Activated naive CD4-positive, alpha-beta T cell treated with anti-CD3 and anti-CD28 coated beads, Interleukin-2, amount 10 ng/mL, durations not matched to agents 7 days and 5 days (primary cell): ENCODE data around the gene TMEM59.
"Not testable (repeated sequence)": the region's sequence is repeated elsewhere in the genome, so short reads cannot be mapped to it uniquely, and the experiment has no call there.

Source experiments
- CTCF ChIA-PET: fragments of 350-600 bp; sonication (Branson Sonifier 250); formaldehyde crosslinking; loops from one replicate; lab custom pipeline; 2021; ENCODE audit warnings: antibody characterized with exemption; lab: Charles Lee
- DNase-seq: peaks from one replicate; pipeline ENCODE4 v3.0.0-alpha.2; 2020
- H3K27ac Mint-ChIP-seq: one replicate; pipeline ENCODE4 v1.8.0; 2021; ENCODE audit warnings: mild to moderate bottlenecking, moderate library complexity, mixed read lengths
- H3K27me3 Mint-ChIP-seq: one replicate; pipeline ENCODE4 v1.8.0; 2021; ENCODE audit warnings: mild to moderate bottlenecking, mixed read lengths
- H3K36me3 Mint-ChIP-seq: one replicate; pipeline ENCODE4 v1.8.0; 2021; ENCODE audit warnings: mixed read lengths
- H3K4me1 Mint-ChIP-seq: one replicate; pipeline ENCODE4 v1.8.0; 2021; ENCODE audit warnings: mixed read lengths
- H3K4me3 Mint-ChIP-seq: one replicate; pipeline ENCODE4 v1.8.0; 2021; ENCODE audit warnings: mild to moderate bottlenecking, moderate library complexity, mixed read lengths
- H3K9me3 Mint-ChIP-seq: one replicate; pipeline ENCODE4 v1.8.0; 2021; ENCODE audit warnings: mixed read lengths

The TMEM59 gene

GRCh38 chr1:54001591-54001990, 51.4 kb downstream of the TMEM59 start:
- Mint-ChIP-seq H3K9me3 (peaks cover 2% of the 10 kb centered on the region), H3K4me3 (no peak overlapping the region), H3K4me1 (no peaks in the 10 kb centered on the region), H3K36me3 (no peaks in the 10 kb centered on the region), H3K27ac (no peak overlapping the region), H3K27me3 (peaks cover 21% of the 10 kb centered on the region)
- DNase-seq, result no peak
- CTCF ChIA-PET, result no interaction called here

GRCh38 chr1:53999920-54000319, 53.1 kb downstream of the TMEM59 start:
- no peak for DNase-seq
- H3K4me1 Mint-ChIP-seq, result no peaks in the 10 kb centered on the region
- CTCF ChIA-PET, result no interaction called here
- H3K4me3 Mint-ChIP-seq, result no peak overlapping the region
- no peaks in the 10 kb centered on the region for H3K36me3 Mint-ChIP-seq
- peaks cover 12% of the 10 kb centered on the region for H3K27me3 Mint-ChIP-seq
- H3K9me3 Mint-ChIP-seq, result peaks cover 2% of the 10 kb centered on the region
- H3K27ac Mint-ChIP-seq, result no peak overlapping the region

- Mint-ChIP-seq H3K4me1 (no peaks in the 10 kb centered on the region), H3K9me3 (peaks cover under 1% of the 10 kb centered on the region), H3K36me3 (no peaks in the 10 kb centered on the region), H3K27ac (no peak overlapping the region), H3K27me3 (peaks cover 12% of the 10 kb centered on the region), H3K4me3 (no peak overlapping the region)
- no peak for DNase-seq
- CTCF ChIA-PET, result no interaction called here
Measured at GRCh38 chr1:53998223-53998622, 54.8 kb downstream of the TMEM59 start.

- Mint-ChIP-seq H3K27me3 (peaks cover 4% of the 10 kb centered on the region), H3K27ac (no peak overlapping the region), H3K36me3 (no peaks in the 10 kb centered on the region), H3K4me3 (no peak overlapping the region), H3K9me3 (no peaks in the 10 kb centered on the region), H3K4me1 (no peaks in the 10 kb centered on the region)
- CTCF ChIA-PET, result interaction anchor here (0.8 kb wide), 1 partner anchor 48 kb away, joined by 3 read pairs; no protein-coding TSS in a partner anchor
- no peak for DNase-seq
Measured at GRCh38 chr1:53995683-53996082, 57.3 kb downstream of the TMEM59 start.

- H3K9me3 Mint-ChIP-seq, result not testable (repeated sequence)
Measured at GRCh38 chr1:53994516-53994915, 58.5 kb downstream of the TMEM59 start.

GRCh38 chr1:53992085-53992874, 60.7 kb downstream of the TMEM59 start:
- peaks cover 9% of the 10 kb centered on the region for H3K4me1 Mint-ChIP-seq
- CTCF ChIA-PET, result interaction anchor here (0.7 kb wide), 1 partner anchor 19 kb away, joined by 3 read pairs; no protein-coding TSS in a partner anchor
- no peaks in the 10 kb centered on the region for H3K36me3 Mint-ChIP-seq
- no peak overlapping the region for H3K27ac Mint-ChIP-seq
- H3K4me3 Mint-ChIP-seq, result no peak overlapping the region
- no peaks in the 10 kb centered on the region for H3K9me3 Mint-ChIP-seq
- peaks cover 8% of the 10 kb centered on the region for H3K27me3 Mint-ChIP-seq
- DNase-seq, result no peak

More at GRCh38 chr1:53994516-53994915, 58.5 kb downstream of the TMEM59 start:
- CTCF ChIA-PET, H3K27me3 Mint-ChIP-seq, H3K4me3 Mint-ChIP-seq, H3K27ac Mint-ChIP-seq, DNase-seq, H3K4me1 Mint-ChIP-seq, H3K36me3 Mint-ChIP-seq: not testable (repeated sequence)

GRCh38 chr1:53987880-53988279, 65.1 kb downstream of the TMEM59 start:
- Mint-ChIP-seq H3K36me3 (no peaks in the 10 kb centered on the region), H3K27ac (no peak overlapping the region), H3K4me3 (no peak overlapping the region), H3K27me3 (peaks cover 4% of the 10 kb centered on the region), H3K4me1 (peaks cover 21% of the 10 kb centered on the region), H3K9me3 (no peaks in the 10 kb centered on the region)
- DNase-seq, result no peak
- CTCF ChIA-PET, result no interaction called here

GRCh38 chr1:53986458-53986857, 66.5 kb downstream of the TMEM59 start:
- Mint-ChIP-seq H3K4me3 (no peak overlapping the region), H3K9me3 (no peaks in the 10 kb centered on the region), H3K4me1 (peaks cover 21% of the 10 kb centered on the region), H3K27me3 (peaks cover 4% of the 10 kb centered on the region), H3K27ac (no peak overlapping the region), H3K36me3 (no peaks in the 10 kb centered on the region)
- no peak for DNase-seq
- CTCF ChIA-PET, result no interaction called here

- Mint-ChIP-seq H3K27ac (no peak overlapping the region), H3K36me3 (no peaks in the 10 kb centered on the region)
Measured at GRCh38 chr1:53984726-53985125, 68.3 kb downstream of the TMEM59 start.

GRCh38 chr1:53982763-53983104, 70.3 kb downstream of the TMEM59 start:
- Mint-ChIP-seq H3K36me3 (no peaks in the 10 kb centered on the region), H3K27ac (no peak overlapping the region), H3K27me3 (no peaks in the 10 kb centered on the region), H3K4me1 (peaks cover 17% of the 10 kb centered on the region), H3K9me3 (no peaks in the 10 kb centered on the region), H3K4me3 (no peak overlapping the region)
- CTCF ChIA-PET, result no interaction called here
- no peak for DNase-seq

More at GRCh38 chr1:53984726-53985125, 68.3 kb downstream of the TMEM59 start:
- CTCF ChIA-PET, result no interaction called here
- no peak for DNase-seq
- Mint-ChIP-seq H3K4me1 (peaks cover 21% of the 10 kb centered on the region), H3K9me3 (no peaks in the 10 kb centered on the region), H3K27me3 (peaks cover 4% of the 10 kb centered on the region), H3K4me3 (no peak overlapping the region)

- Mint-ChIP-seq H3K4me1 (peaks cover 13% of the 10 kb centered on the region), H3K9me3 (no peaks in the 10 kb centered on the region), H3K27ac (no peak overlapping the region), H3K4me3 (no peak overlapping the region), H3K36me3 (no peaks in the 10 kb centered on the region), H3K27me3 (no peaks in the 10 kb centered on the region)
- CTCF ChIA-PET, result no interaction called here
- no peak for DNase-seq
Measured at GRCh38 chr1:53982034-53982762, 70.8 kb downstream of the TMEM59 start.

GRCh38 chr1:53981220-53981619, 71.8 kb downstream of the TMEM59 start:
- Mint-ChIP-seq H3K4me1 (peaks cover 4% of the 10 kb centered on the region), H3K27me3 (no peaks in the 10 kb centered on the region), H3K4me3 (no peak overlapping the region), H3K27ac (no peak overlapping the region), H3K36me3 (no peaks in the 10 kb centered on the region), H3K9me3 (no peaks in the 10 kb centered on the region)
- DNase-seq, result no peak
- CTCF ChIA-PET, result interaction anchor here (0.5 kb wide), 1 partner anchor 99 kb away, joined by 3 read pairs; no protein-coding TSS in a partner anchor

GRCh38 chr1:53979712-53980450, 73.1 kb downstream of the TMEM59 start:
- Mint-ChIP-seq H3K4me1 (no peaks in the 10 kb centered on the region), H3K36me3 (peaks cover 2% of the 10 kb centered on the region), H3K9me3 (no peaks in the 10 kb centered on the region), H3K27ac (no peak overlapping the region), H3K4me3 (no peak overlapping the region), H3K27me3 (no peaks in the 10 kb centered on the region)
- CTCF ChIA-PET, result no interaction called here
- DNase-seq, result no peak
